ENCODE measurements around the gene CLIP3. TPM values are rescaled to one million over a fixed set of nuclear protein-coding genes. Genes with fewer than 3 reads are reported as not detected.
A peak's percentile ranks its signal among the peaks of the same experiment; 100 is the strongest.
"Not testable (repeated sequence)": the region's sequence is repeated elsewhere in the genome, so short reads cannot be mapped to it uniquely, and the experiment has no call there.

CLIP3 gene
- total and polyA plus RNA-seq, 8 donors = 1.8 to 17.1 (median 6.5) TPM

DNA sequence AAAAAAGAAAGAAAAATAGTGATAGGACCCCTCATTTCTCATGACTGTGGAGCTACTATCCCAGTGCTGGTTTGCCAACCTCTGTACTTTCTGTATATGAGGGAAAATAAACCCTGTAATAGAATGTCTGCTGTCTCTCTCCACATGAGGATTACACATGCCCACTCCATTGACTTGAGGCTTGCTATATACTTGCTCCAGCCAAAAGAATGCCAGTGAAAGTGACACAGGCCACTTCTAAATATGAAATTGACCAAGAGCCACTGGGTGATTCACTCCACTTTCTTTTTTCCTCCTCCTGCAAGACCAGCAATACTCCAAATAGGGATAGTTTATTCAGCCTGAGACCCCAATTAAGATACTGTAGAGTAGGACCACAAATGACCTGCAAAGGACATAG lies 15.2 kb upstream of the CLIP3 start:
- no peaks in the 10 kb centered on the region for H3K9me3 ChIP-seq
- intact Hi-C loops (cut with DNase I; ENCODE audit: low total_unique reads) = no loop called here
- H3K36me3 ChIP-seq = no peaks in the 10 kb centered on the region
- no peak for DNase-seq
- no peaks in the 10 kb centered on the region for H3K27me3 ChIP-seq
- no peak overlapping the region for H3K27ac ChIP-seq
- H3K4me1 ChIP-seq = peaks cover 0 to 21% (median 10%) of the 10 kb centered on the region in 4 donors
- TF ChIP-seq POLR2A (IDR thresholded peaks at IDR 0.05) (no peak), POLR2AphosphoS5 (IDR thresholded peaks at IDR 0.05) (no peak), EP300 (IDR thresholded peaks at IDR 0.05) (no peak)
- TF ChIP-seq, protein P1, sequence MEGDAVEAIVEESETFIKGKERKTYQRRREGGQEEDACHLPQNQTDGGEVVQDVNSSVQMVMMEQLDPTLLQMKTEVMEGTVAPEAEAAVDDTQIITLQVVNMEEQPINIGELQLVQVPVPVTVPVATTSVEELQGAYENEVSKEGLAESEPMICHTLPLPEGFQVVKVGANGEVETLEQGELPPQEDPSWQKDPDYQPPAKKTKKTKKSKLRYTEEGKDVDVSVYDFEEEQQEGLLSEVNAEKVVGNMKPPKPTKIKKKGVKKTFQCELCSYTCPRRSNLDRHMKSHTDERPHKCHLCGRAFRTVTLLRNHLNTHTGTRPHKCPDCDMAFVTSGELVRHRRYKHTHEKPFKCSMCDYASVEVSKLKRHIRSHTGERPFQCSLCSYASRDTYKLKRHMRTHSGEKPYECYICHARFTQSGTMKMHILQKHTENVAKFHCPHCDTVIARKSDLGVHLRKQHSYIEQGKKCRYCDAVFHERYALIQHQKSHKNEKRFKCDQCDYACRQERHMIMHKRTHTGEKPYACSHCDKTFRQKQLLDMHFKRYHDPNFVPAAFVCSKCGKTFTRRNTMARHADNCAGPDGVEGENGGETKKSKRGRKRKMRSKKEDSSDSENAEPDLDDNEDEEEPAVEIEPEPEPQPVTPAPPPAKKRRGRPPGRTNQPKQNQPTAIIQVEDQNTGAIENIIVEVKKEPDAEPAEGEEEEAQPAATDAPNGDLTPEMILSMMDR (IDR thresholded peaks at IDR 0.05) = no peak
- H3K4me3 ChIP-seq = no peak overlapping the region

DNA sequence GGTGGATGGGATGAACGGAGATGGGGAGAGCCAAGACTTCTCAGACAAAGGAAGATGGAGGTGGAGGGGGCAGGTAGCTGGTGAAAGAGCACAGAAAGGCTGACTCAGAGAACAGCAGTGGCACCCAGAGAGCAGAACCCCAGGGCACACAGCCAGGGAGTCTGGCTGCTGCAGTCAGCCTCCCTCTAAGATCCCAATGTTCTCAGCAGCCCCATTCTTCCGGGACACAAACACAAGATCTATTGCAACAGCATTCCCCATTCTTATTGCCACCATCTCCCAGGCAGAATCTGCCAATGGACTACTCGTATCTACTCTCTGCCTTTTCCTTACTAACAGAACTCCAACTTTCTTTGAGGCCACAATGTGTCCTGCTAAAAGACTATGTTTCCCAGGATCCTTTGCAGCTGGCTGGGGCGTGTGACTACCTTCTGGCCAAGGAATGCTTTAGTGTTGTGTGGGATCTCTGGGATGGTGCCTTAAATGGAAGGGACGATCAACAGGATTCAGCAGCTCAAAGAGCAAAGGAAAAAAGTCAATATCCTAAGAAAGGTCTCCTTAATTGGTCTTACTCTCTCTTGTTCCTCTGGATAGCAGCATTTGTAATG lies 13.9 kb upstream of the CLIP3 start:
- no peaks in the 10 kb centered on the region for H3K36me3 ChIP-seq
- H3K27me3 ChIP-seq = no peaks in the 10 kb centered on the region
- H3K27ac ChIP-seq = peak overlapping the region in 3 of 5 donors; percentile 21 to 47 (median 26)
- 81 to 88% (median 86%) methylated on average over 5 of the region's 5 CpGs for WGBS, 5 donors
- no peaks in the 10 kb centered on the region for H3K9me3 ChIP-seq
- intact Hi-C loops (cut with DNase I; ENCODE audit: low total_unique reads) = no loop called here
- no peak for TF ChIP-seq EP300 (IDR thresholded peaks at IDR 0.05)
- TF ChIP-seq, protein P1 (IDR thresholded peaks at IDR 0.05) = no peak
- no peak overlapping the region for H3K4me3 ChIP-seq
- H3K4me1 ChIP-seq = peaks cover 0 to 29% (median 8%) of the 10 kb centered on the region in 4 donors
- DNase-seq = no peak

DNA sequence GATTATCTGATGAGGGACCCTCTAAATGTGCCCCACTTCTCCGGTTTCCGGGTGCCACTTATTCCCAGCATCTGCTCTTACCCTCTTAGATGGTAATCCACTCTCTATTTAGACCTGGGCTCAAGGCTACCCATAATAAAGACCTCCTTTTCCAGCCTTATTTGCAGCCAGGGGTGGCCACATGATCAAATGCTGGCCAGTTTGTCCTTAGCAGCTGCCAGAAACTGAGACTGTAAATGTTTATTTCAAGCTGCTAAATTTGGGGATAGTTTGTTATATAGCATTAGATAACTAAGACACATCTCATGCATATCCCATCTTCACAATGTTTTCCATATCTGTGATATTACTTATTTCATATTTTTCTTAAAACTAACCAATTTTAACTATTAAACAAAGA lies 11.3 kb upstream of the CLIP3 start:
- Histone ChIP-seq H3K4me1 (peaks cover 0 to 32% (median 8%) of the 10 kb centered on the region in 4 donors), H3K27ac (peak overlapping the region in 1 of 5 donors; percentile 53), H3K36me3 (peaks cover 6 to 13% (median 10%) of the 10 kb centered on the region in 4 donors), H3K9me3 (no peaks in the 10 kb centered on the region), H3K4me3 (no peak overlapping the region), H3K27me3 (no peaks in the 10 kb centered on the region)
- intact Hi-C loops (cut with DNase I; ENCODE audit: low total_unique reads) = no loop called here
- TF ChIP-seq, protein P1 (IDR thresholded peaks at IDR 0.05) = no peak
- TF ChIP-seq POLR2AphosphoS5 (IDR thresholded peaks at IDR 0.05) = no peak
- TF ChIP-seq EP300 (IDR thresholded peaks at IDR 0.05) = no peak
- no peak for TF ChIP-seq POLR2A (IDR thresholded peaks at IDR 0.05)
- DNase-seq = no peak
- 83 to 90% (median 85%) methylated on average over 2 of the region's 2 CpGs for WGBS, 5 donors

DNA sequence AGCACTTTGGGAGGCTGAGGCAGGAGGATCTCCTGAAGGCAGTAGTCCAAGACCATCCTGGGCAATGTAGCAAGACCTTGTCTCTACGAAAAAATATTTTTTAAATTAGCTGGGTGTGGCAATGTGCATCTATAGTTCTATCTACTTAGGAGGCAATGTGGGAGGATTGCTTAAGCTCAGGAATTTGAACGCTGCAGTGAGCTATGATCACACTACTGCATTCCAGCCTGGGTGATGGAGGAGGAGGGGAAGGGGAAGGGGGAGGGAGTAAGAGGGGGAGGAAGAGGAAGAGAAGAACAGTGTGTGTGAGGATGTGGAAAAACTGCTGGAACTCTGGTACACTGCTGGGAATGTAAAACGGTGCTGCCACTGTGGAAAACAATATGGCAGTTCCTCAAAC lies 9.2 kb upstream of the CLIP3 start:
- Histone ChIP-seq H3K9me3 (no peaks in the 10 kb centered on the region), H3K27me3 (no peaks in the 10 kb centered on the region), H3K4me1 (peaks cover 0 to 32% (median 8%) of the 10 kb centered on the region in 4 donors), H3K27ac (peak overlapping the region in 4 of 5 donors; percentile 28 to 56 (median 52)), H3K36me3 (peaks cover 7 to 30% (median 21%) of the 10 kb centered on the region in 4 donors), H3K4me3 (no peak overlapping the region)
- TF ChIP-seq EP300 (IDR thresholded peaks at IDR 0.05) = no peak
- TF ChIP-seq, protein P1 (IDR thresholded peaks at IDR 0.05) = no peak
- no peak for TF ChIP-seq POLR2AphosphoS5 (IDR thresholded peaks at IDR 0.05)
- no peak for TF ChIP-seq POLR2A (IDR thresholded peaks at IDR 0.05)
- peak in 1 of 2 donors; percentile 52 for DNase-seq
- intact Hi-C loops (cut with DNase I; ENCODE audit: low total_unique reads) = no loop called here
- WGBS, 5 donors = 28 to 49% (median 32%) methylated on average over 3 of the region's 3 CpGs

DNA sequence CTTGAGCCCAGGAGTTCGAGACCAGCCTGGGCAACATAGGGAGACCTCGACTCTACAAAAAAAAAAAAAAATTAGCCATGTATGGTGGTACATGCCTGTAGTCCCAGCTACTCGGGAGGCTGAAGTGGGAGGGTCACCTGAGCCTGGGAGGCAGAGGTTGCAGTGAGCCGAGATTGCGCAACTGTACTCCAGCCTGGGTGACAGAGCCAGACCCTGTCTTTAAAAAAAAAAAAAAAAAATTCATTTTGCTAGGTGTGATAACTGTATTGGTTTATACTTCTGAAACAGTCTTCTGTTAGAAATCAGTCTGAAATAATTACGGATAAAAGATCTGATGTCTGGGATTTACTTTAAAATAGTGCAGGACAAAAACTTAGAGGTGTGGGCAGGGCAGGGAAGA lies 8.4 kb upstream of the CLIP3 start:
- 89 to 94% (median 90%) methylated on average over 6 of the region's 6 CpGs for WGBS, 5 donors
- H3K9me3 ChIP-seq; H3K27me3 ChIP-seq; H3K4me3 ChIP-seq; intact Hi-C loops (cut with DNase I; ENCODE audit: low total_unique reads); DNase-seq: not testable (repeated sequence)
- Histone ChIP-seq H3K36me3 (peaks cover 7 to 30% (median 21%) of the 10 kb centered on the region in 4 donors), H3K27ac (peak overlapping the region in 2 of 5 donors; percentile 11 to 53), H3K4me1 (peaks cover 0 to 25% (median 5%) of the 10 kb centered on the region in 4 donors)

Data from stomach (tissue), 9 donors.